ENCODE data around the gene SSR4. TPM values are rescaled to one million over a fixed set of nuclear protein-coding genes. Genes with fewer than 3 reads are reported as not detected.
A peak's percentile ranks its signal among the peaks of the same experiment; 100 is the strongest.

Gene SSR4
- total RNA-seq, 4 donors from 2014 or later: 100 to 115 (median 109) TPM

GRCh38 chrX:153779891-153780677 lies 14.4 kb upstream of the SSR4 start:
- no peaks in the 10 kb centered on the region for H3K27me3 ChIP-seq
- 72% methylated on average over 10 of the region's 18 CpGs for WGBS
- peak overlapping the region in 3 of 4 donors; percentile 9 to 28 (median 16) for H3K4me3 ChIP-seq
- H3K27ac ChIP-seq (replicated peaks in 1 of 4): peak overlapping the region; percentile 57 to 81 (median 74)
- TF ChIP-seq CTCF (IDR thresholded peaks at IDR 0.05) (no peak), EP300 (IDR thresholded peaks at IDR 0.05) (no peak), POLR2AphosphoS5 (IDR thresholded peaks at IDR 0.05) (no peak), POLR2A (IDR thresholded peaks at IDR 0.05; ENCODE audit: low read depth) (no peak)
- H3K36me3 ChIP-seq: peaks cover 0 to 35% (median 16%) of the 10 kb centered on the region in 4 donors
- DNase-seq (ENCODE audit: extremely low spot score): no peak
- intact Hi-C loops (cut with DNase I): no loop called here
- H3K9me3 ChIP-seq: no peaks in the 10 kb centered on the region
- H3K4me1 ChIP-seq: peaks cover 4 to 30% (median 19%) of the 10 kb centered on the region in 4 donors

- DNase-seq (ENCODE audit: extremely low spot score): no peak
- H3K27me3 ChIP-seq: no peaks in the 10 kb centered on the region
- H3K4me3 ChIP-seq: peak within 1 kb of the TSS; percentile 9 to 28 (median 14)
- H3K4me1 ChIP-seq: peaks cover 4 to 30% (median 19%) of the 10 kb centered on the region in 4 donors
- no peaks in the 10 kb centered on the region for H3K9me3 ChIP-seq
- intact Hi-C loops (cut with DNase I): no loop called here
- H3K36me3 ChIP-seq: peaks cover 0 to 36% (median 20%) of the 10 kb centered on the region in 4 donors
- TF ChIP-seq EP300 (IDR thresholded peaks at IDR 0.05) (no peak), POLR2AphosphoS5 (IDR thresholded peaks at IDR 0.05) (peak in 1 of 2 donors; percentile 24), POLR2A (IDR thresholded peaks at IDR 0.05; ENCODE audit: low read depth) (peak; percentile 22)
- H3K27ac ChIP-seq (replicated peaks in 1 of 4): peak within 1 kb of the TSS; percentile 57 to 81 (median 74)
- 60% methylated on average over 5 of the region's 52 CpGs for WGBS
Measured at GRCh38 chrX:153780678-153781427, 13.6 kb upstream of the SSR4 start, which contains the start of gene SRPK3. Gene SRPK3, plus strand, starts transcription at chrX:153781041. Its CDS starts 46 bp downstream, at chrX:153781087.

- no peaks in the 10 kb centered on the region for H3K27me3 ChIP-seq
- no peak for DNase-seq (ENCODE audit: extremely low spot score)
- H3K4me1 ChIP-seq: peaks cover 4 to 30% (median 19%) of the 10 kb centered on the region in 4 donors
- TF ChIP-seq POLR2A (IDR thresholded peaks at IDR 0.05; ENCODE audit: low read depth) (no peak), CTCF (IDR thresholded peaks at IDR 0.05) (no peak), EP300 (IDR thresholded peaks at IDR 0.05) (no peak), POLR2AphosphoS5 (IDR thresholded peaks at IDR 0.05) (no peak)
- H3K27ac ChIP-seq (replicated peaks in 1 of 4): peak overlapping the region; percentile 57 to 81 (median 74)
- 82% methylated on average over 5 of the region's 24 CpGs for WGBS
- H3K36me3 ChIP-seq: peaks cover 0 to 41% (median 25%) of the 10 kb centered on the region in 4 donors
- intact Hi-C loops (cut with DNase I): no loop called here
- no peak overlapping the region for H3K4me3 ChIP-seq
- no peaks in the 10 kb centered on the region for H3K9me3 ChIP-seq
Measured at GRCh38 chrX:153781428-153782047, 12.9 kb upstream of the SSR4 start.

- 92% methylated on average over 2 of the region's 11 CpGs for WGBS
- intact Hi-C loops (cut with DNase I): no loop called here
- no peak for TF ChIP-seq EP300 (IDR thresholded peaks at IDR 0.05)
- TF ChIP-seq POLR2AphosphoS5 (IDR thresholded peaks at IDR 0.05): no peak
- no peak for TF ChIP-seq CTCF (IDR thresholded peaks at IDR 0.05)
- TF ChIP-seq POLR2A (IDR thresholded peaks at IDR 0.05; ENCODE audit: low read depth): no peak
- Histone ChIP-seq H3K27me3 (no peaks in the 10 kb centered on the region), H3K9me3 (no peaks in the 10 kb centered on the region), H3K4me3 (no peak overlapping the region), H3K4me1 (peaks cover 4 to 30% (median 19%) of the 10 kb centered on the region in 4 donors), H3K36me3 (peaks cover 0 to 42% (median 31%) of the 10 kb centered on the region in 4 donors), H3K27ac (replicated peaks in 1 of 4) (no peak overlapping the region)
- DNase-seq (ENCODE audit: extremely low spot score): no peak
Measured at GRCh38 chrX:153782313-153782712, 12.2 kb upstream of the SSR4 start.
